ENCODE data around the gene UBE2V1. TPM values are rescaled to one million over a fixed set of nuclear protein-coding genes. Genes with fewer than 3 reads are reported as not detected.
"Not testable (repeated sequence)": the region's sequence is repeated elsewhere in the genome, so short reads cannot be mapped to it uniquely, and the experiment has no call there.

UBE2V1 gene
- 100 to 1,000 TPM; 111 to 144 TPM for total RNA-seq

DNA sequence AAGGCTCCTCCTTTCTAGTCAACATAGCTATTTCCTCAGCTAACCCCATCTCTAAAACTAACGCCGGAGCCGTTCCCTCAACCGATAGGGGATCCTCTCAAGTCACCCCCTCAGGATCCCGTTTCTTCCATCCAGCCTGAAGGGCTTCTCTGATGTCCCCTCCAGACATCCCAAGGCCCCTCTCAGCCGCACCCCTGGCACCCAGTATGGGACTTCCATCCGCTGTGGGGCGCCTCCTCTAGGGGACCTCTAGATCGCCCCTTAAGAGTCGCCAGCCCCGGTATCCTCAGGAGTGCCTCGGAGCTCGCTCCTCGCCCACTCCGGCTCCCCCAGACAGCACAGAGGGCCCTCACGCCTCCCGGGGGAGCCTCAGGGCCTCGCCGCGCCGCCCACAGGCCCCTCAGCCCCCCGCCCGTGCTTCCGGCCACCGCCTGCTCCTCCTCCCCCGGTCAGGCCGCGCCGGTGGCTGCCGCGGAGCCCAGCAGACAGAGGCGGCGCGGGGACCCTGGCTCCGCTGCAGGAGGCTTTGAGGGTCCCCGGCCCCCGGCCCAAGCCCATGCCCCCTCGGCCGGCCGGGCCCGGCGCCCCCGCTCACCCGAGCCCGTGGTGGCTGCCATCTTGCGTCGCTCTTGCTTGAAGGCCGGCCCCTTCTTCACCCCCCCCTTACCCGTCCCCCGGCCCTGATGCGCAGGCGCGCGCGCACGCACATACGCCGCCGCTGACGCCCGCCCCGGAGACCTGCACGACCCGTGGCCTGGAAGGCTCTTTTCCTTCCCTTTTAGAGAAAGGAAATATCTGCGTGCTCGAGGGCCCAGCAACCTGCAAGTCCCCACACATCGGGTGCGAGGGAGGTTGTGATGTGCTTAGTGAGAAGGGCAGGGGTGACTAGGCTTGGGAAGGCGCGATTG, at the start of gene UBE2V1:
Gene UBE2V1, minus strand, starts transcription at position 639 of the 908 bp plus-strand sequence. Its CDS starts 22 bp downstream, at position 617.
- POLR2A ChIA-PET = interaction anchor here (0.5 to 1.3 kb wide), 3 partner anchors 18 to 371 kb away, joined by 3 read pairs; partner anchors contain the start of gene PEDS1
- H3K9me3 Mint-ChIP-seq = no peaks in the 10 kb centered on the region
- H3K36me3 Mint-ChIP-seq (ENCODE audit: low read depth) = peaks cover 33% of the 10 kb centered on the region

GRCh38 chr20:50161494-50161893, 48.5 kb upstream of the UBE2V1 start:
- H3K9me3 Mint-ChIP-seq; H3K27me3 Mint-ChIP-seq; POLR2A ChIA-PET; H3K27ac Mint-ChIP-seq; H3K36me3 Mint-ChIP-seq (ENCODE audit: low read depth); H3K4me3 Mint-ChIP-seq; CTCF ChIA-PET; DNase-seq: not testable (repeated sequence)
- H3K4me1 Mint-ChIP-seq = peaks cover 11% of the 10 kb centered on the region

More for the DNA sequence above, at the start of gene UBE2V1:
- peak within 1 kb of the TSS; percentile 90 for H3K27ac Mint-ChIP-seq
- H3K4me3 Mint-ChIP-seq = peak within 1 kb of the TSS; percentile 99
- peaks cover 79% of the 10 kb centered on the region for H3K4me1 Mint-ChIP-seq
- peak; percentile 90 for DNase-seq
- no peaks in the 10 kb centered on the region for H3K27me3 Mint-ChIP-seq
- CTCF ChIA-PET = interaction anchor here (0.9 to 3.1 kb wide), 9 partner anchors 8 to 66 kb away, joined by 3 to 11 read pairs (median 3); partner anchors contain the start of gene PEDS1

- H3K36me3 Mint-ChIP-seq (ENCODE audit: low read depth) = peaks cover 19% of the 10 kb centered on the region
- H3K4me1 Mint-ChIP-seq = peaks cover 48% of the 10 kb centered on the region
- H3K9me3 Mint-ChIP-seq = no peaks in the 10 kb centered on the region
- peak; percentile 85 for DNase-seq
- ChIA-PET CTCF (interaction anchor here (0.6 to 3.7 kb wide), 16 partner anchors 9 to 310 kb away, joined by 3 to 32 read pairs (median 5); partner anchors contain the start of gene UBE2V1), POLR2A (interaction anchor here (0.7 to 1.3 kb wide), 5 partner anchors 12 to 340 kb away, joined by 3 to 4 read pairs (median 3); partner anchors contain the start of gene UBE2V1)
- H3K4me3 Mint-ChIP-seq = peak within 1 kb of the TSS; percentile 90
- H3K27ac Mint-ChIP-seq = peak within 1 kb of the TSS; percentile 91
- no peaks in the 10 kb centered on the region for H3K27me3 Mint-ChIP-seq
Measured at GRCh38 chr20:50153500-50154377, 40.8 kb upstream of the UBE2V1 start, which contains the start of gene PEDS1. Gene PEDS1, minus strand, starts transcription at chr20:50153723. Its CDS starts 86 bp downstream, at chr20:50153637.

DNA sequence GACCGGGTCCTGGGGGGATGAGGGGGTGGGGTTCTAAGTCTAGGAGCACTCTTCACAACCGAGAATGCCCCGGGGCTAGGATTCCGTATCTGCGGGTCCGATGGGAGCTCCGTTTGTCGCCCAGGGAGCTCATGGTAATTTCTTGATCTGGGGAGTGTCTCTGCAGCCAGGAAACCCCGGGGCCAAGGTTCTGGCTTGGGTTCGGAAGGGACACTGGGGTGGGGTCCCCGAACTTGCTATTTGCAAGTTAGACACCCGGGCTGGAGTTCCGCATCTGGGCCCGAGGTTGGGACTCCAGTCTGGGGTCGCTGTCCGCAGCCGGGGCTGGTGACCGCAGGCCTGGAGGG, 40.2 kb upstream of the UBE2V1 start:
- no peaks in the 10 kb centered on the region for H3K9me3 Mint-ChIP-seq

DNA sequence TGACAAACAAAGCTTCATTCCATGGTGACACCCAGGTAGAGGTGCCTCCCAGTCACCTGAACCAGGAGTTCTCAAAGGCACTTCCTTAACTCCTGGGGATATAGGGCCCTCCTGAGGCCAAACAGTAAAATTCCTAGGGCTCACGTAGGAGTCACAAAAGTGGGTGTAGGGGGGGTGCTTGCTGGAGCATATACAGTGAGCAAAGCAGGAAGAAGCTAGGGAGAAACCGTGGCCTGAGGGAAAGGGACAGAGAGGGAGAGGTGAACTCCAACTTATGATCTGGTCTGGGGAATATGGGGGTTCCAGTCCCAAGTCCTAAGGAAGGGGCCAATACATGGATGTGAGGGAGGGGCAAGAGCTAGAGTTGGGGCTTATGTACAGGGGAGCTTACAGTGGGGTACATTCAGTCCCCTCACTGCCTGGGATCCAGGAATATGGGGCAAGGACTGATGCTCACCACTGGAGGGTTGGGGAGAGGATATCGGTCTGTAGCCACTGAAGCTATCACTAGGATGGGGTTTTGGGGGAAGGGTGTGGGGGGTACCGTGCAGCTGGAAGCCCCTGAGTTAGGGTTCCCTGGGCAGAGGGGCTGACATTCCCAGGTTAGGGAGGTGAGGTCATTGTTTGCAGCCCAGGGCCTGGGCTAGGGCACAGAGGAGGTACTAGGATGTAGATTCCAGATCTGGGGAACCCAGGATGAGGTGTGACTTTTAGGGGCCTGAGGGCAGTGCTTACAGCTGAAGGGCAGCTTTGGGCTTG, 39.6 kb upstream of the UBE2V1 start:
- peak overlapping the region; percentile 90 for H3K4me3 Mint-ChIP-seq
- H3K9me3 Mint-ChIP-seq = no peaks in the 10 kb centered on the region
- H3K27me3 Mint-ChIP-seq = no peaks in the 10 kb centered on the region
- peak overlapping the region; percentile 91 for H3K27ac Mint-ChIP-seq
- POLR2A ChIA-PET = interaction anchor here (0.6 to 0.9 kb wide), 2 partner anchors 19 to 339 kb away, joined by 3 read pairs; no protein-coding TSS in a partner anchor
- H3K4me1 Mint-ChIP-seq = peaks cover 60% of the 10 kb centered on the region
- CTCF ChIA-PET = interaction anchor here (0.6 to 3.7 kb wide), 13 partner anchors 9 to 312 kb away, joined by 3 to 32 read pairs (median 5); partner anchors contain the start of gene UBE2V1
- peaks cover 26% of the 10 kb centered on the region for H3K36me3 Mint-ChIP-seq (ENCODE audit: low read depth)
- DNase-seq = no peak

More for the DNA sequence above, 40.2 kb upstream of the UBE2V1 start:
- peaks cover 23% of the 10 kb centered on the region for H3K36me3 Mint-ChIP-seq (ENCODE audit: low read depth)
- no peak for DNase-seq
- H3K27ac Mint-ChIP-seq = peak overlapping the region; percentile 91
- H3K4me1 Mint-ChIP-seq = peaks cover 55% of the 10 kb centered on the region
- H3K27me3 Mint-ChIP-seq = no peaks in the 10 kb centered on the region
- POLR2A ChIA-PET = interaction anchor here (0.9 kb wide), 2 partner anchors 40 to 340 kb away, joined by 3 read pairs; partner anchors contain the start of gene UBE2V1
- H3K4me3 Mint-ChIP-seq = peak overlapping the region; percentile 90
- CTCF ChIA-PET = interaction anchor here (0.6 to 3.7 kb wide), 15 partner anchors 9 to 311 kb away, joined by 3 to 32 read pairs (median 5); partner anchors contain the start of gene UBE2V1

GRCh38 chr20:50151034-50151743, 38.2 kb upstream of the UBE2V1 start:
- POLR2A ChIA-PET = no interaction called here
- Mint-ChIP-seq H3K27ac (peak overlapping the region; percentile 77), H3K4me3 (no peak overlapping the region), H3K9me3 (no peaks in the 10 kb centered on the region), H3K27me3 (no peaks in the 10 kb centered on the region), H3K36me3 (ENCODE audit: low read depth) (peaks cover 38% of the 10 kb centered on the region), H3K4me1 (peaks cover 74% of the 10 kb centered on the region)
- CTCF ChIA-PET = interaction anchor here (1.3 to 3.7 kb wide), 3 partner anchors 16 to 40 kb away, joined by 4 to 32 read pairs (median 6); no protein-coding TSS in a partner anchor
- no peak for DNase-seq

DNA sequence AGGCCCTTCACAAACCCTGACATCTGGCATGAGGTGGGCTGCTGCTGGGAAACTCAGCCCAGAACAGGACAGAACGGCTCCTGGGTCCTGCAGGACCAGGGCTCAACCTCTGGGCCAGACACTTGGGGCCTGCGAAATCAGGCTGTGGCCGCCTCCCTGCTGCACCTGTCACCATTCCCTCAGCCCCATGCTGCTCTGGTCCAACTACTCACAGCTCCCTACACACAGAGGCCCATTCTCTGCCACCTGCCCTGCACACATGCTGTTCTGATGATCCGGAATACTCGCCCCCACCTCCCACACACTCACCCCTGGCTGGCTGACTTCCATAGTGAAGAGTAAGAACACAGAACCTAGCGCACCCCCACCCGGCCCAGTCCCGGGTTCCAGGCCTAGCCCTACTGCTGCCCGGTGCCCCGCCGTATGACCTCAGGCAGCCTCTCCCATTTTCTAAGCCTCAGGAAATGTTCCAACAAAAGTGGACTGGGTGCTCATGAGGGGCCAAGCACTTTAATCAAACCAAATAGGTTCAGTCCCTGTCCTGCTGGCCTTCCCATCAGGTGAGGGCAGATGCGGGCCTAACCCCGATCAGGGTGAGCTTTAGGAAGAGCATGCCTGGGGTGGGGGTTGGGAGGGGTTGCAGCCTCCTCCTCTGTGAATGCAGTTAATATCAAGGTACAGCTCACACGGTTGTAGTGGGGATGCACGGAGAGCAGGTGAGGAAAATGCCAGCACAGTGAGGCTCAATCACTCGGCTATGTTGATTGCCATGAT, 36.7 kb upstream of the UBE2V1 start:
- no peaks in the 10 kb centered on the region for H3K9me3 Mint-ChIP-seq
- H3K4me1 Mint-ChIP-seq = peaks cover 80% of the 10 kb centered on the region
- DNase-seq = no peak
- H3K36me3 Mint-ChIP-seq (ENCODE audit: low read depth) = peaks cover 42% of the 10 kb centered on the region
- peak overlapping the region; percentile 98 for H3K27ac Mint-ChIP-seq
- H3K4me3 Mint-ChIP-seq = no peak overlapping the region
- H3K27me3 Mint-ChIP-seq = no peaks in the 10 kb centered on the region
- ChIA-PET CTCF (interaction anchor here (1.0 to 1.4 kb wide), 3 partner anchors 29 to 44 kb away, joined by 3 to 4 read pairs (median 3); no protein-coding TSS in a partner anchor), POLR2A (no interaction called here)

GRCh38 chr20:50146732-50147662, 34.0 kb upstream of the UBE2V1 start:
- CTCF ChIA-PET = interaction anchor here (1.0 to 1.8 kb wide), 8 partner anchors 8 to 337 kb away, joined by 3 to 8 read pairs (median 5); no protein-coding TSS in a partner anchor
- Mint-ChIP-seq H3K4me1 (peaks cover 75% of the 10 kb centered on the region), H3K27ac (peak overlapping the region; percentile 98), H3K4me3 (peak overlapping the region; percentile 72), H3K36me3 (ENCODE audit: low read depth) (peaks cover 47% of the 10 kb centered on the region), H3K9me3 (no peaks in the 10 kb centered on the region), H3K27me3 (no peaks in the 10 kb centered on the region)
- DNase-seq = peak; percentile 88
- POLR2A ChIA-PET = interaction anchor here (0.6 kb wide), 1 partner anchor 21 kb away, joined by 3 read pairs; no protein-coding TSS in a partner anchor

DNA sequence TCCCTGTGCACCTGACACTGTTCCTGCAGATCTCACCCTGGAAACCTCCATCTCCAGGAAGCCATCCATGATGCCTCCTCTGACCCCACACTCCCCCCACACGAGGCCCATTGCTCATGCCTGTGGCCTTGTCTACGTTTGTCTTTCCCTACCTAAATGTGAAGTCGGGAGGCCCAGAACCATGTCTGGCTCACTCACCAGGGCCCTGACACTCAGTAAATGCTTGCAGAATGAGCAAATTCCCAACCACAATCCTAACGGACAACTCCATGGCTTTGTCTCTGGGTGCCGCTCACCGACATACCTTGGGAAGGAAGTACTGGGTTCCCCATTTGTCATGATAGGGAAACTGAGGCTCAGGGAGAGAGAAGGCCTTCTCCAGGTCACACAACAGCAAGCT, 33.3 kb upstream of the UBE2V1 start:
- POLR2A ChIA-PET = no interaction called here
- DNase-seq = no peak
- H3K27ac Mint-ChIP-seq = peak overlapping the region; percentile 98
- peaks cover 50% of the 10 kb centered on the region for H3K36me3 Mint-ChIP-seq (ENCODE audit: low read depth)
- no peaks in the 10 kb centered on the region for H3K27me3 Mint-ChIP-seq
- CTCF ChIA-PET = interaction anchor here (1.7 kb wide), 1 partner anchor 20 kb away, joined by 5 read pairs; no protein-coding TSS in a partner anchor
- H3K4me3 Mint-ChIP-seq = peak overlapping the region; percentile 72
- peaks cover 71% of the 10 kb centered on the region for H3K4me1 Mint-ChIP-seq
- H3K9me3 Mint-ChIP-seq = no peaks in the 10 kb centered on the region

GRCh38 chr20:50145566-50145965, 32.6 kb upstream of the UBE2V1 start:
- Mint-ChIP-seq H3K36me3 (ENCODE audit: low read depth) (peaks cover 46% of the 10 kb centered on the region), H3K27me3 (no peaks in the 10 kb centered on the region), H3K9me3 (no peaks in the 10 kb centered on the region), H3K4me3 (no peak overlapping the region), H3K4me1 (peaks cover 65% of the 10 kb centered on the region), H3K27ac (peak overlapping the region; percentile 98)
- CTCF ChIA-PET = interaction anchor here (0.8 to 1.2 kb wide), 2 partner anchors 9 to 12 kb away, joined by 4 to 5 read pairs; no protein-coding TSS in a partner anchor
- POLR2A ChIA-PET = no interaction called here
- DNase-seq = no peak

All from activated CD4-positive, alpha-beta T cell treated with anti-CD3 and anti-CD28 coated beads, Interleukin-2, amount 10 ng/mL, durations not matched to agents 7 days and 5 days (primary cell).